HepG2 (cell line): Measurements from ENCODE around the gene DDIT4.

Source experiments
- CBFB ChIP-seq: sonication (generic); formaldehyde crosslinking; IDR thresholded peaks from 2 replicates; pipeline ENCODE4 v1.4.0; 2020; ENCODE audit warnings: missing genetic modification reagents
- CBX1 ChIP-seq: IDR thresholded peaks from one replicate; pipeline ENCODE4 v1.6.1; 2016; ENCODE audit warnings: antibody characterized with exemption, low read depth
- MNT ChIP-seq: fragments of 450-650 bp; IDR thresholded peaks from 2 replicates; pipeline ENCODE4 v1.6.1; 2016
- MYC ChIP-seq: sonication (generic); formaldehyde crosslinking; IDR thresholded peaks from 2 replicates; pipeline ENCODE4 v1.9.0; 2021; ENCODE audit warnings: missing genetic modification reagents, borderline replicate concordance
- NR1H2 ChIP-seq: sonication (generic); formaldehyde crosslinking; IDR thresholded peaks from 2 replicates; pipeline ENCODE4 v1.8.1; 2022; ENCODE audit warnings: low read depth, missing genetic modification reagents, borderline replicate concordance
- RAD21 ChIP-seq: fragments of 450-650 bp; formaldehyde crosslinking; IDR thresholded peaks from 2 replicates; pipeline ENCODE4 v1.5.0; 2020; ENCODE audit warnings: mild to moderate bottlenecking
- ZBTB8A ChIP-seq: sonication (generic); formaldehyde crosslinking; IDR thresholded peaks from 2 replicates; pipeline ENCODE4 v1.4.0; 2020; ENCODE audit warnings: mild to moderate bottlenecking, low read depth, missing genetic modification reagents, borderline replicate concordance
- ZNF615 ChIP-seq: sonication (generic); formaldehyde crosslinking; IDR thresholded peaks from 2 replicates; pipeline ENCODE4 v1.5.0; 2020; ENCODE audit warnings: mild to moderate bottlenecking, missing genetic modification reagents, borderline replicate concordance
- TF ChIP-seq, protein P1 (sequence below): IDR thresholded peaks from 2 replicates; pipeline ENCODE4 v1.6.1; 2016
- TF ChIP-seq, protein P2 (sequence below): sonication (generic); formaldehyde crosslinking; IDR thresholded peaks from 2 replicates; pipeline ENCODE4 v1.5.0; 2020; ENCODE audit warnings: mild to moderate bottlenecking, missing genetic modification reagents, moderate library complexity

GRCh38 chr10:72233621-72234020 is 40.1 kb upstream of the DDIT4 start:
- TF ChIP-seq MNT: no peak
- TF ChIP-seq, protein P1, sequence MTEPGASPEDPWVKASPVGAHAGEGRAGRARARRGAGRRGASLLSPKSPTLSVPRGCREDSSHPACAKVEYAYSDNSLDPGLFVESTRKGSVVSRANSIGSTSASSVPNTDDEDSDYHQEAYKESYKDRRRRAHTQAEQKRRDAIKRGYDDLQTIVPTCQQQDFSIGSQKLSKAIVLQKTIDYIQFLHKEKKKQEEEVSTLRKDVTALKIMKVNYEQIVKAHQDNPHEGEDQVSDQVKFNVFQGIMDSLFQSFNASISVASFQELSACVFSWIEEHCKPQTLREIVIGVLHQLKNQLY (CRISPR knock-in tag): no peak
- TF ChIP-seq ZBTB8A (CRISPR knock-in tag): no peak
- TF ChIP-seq CBX1: no peak
- TF ChIP-seq RAD21 (CRISPR knock-in tag): no peak
- TF ChIP-seq CBFB (CRISPR knock-in tag): no peak
- TF ChIP-seq ZNF615 (CRISPR knock-in tag): no peak
- no peak for TF ChIP-seq MYC (CRISPR knock-in tag)
- no peak for TF ChIP-seq NR1H2
- TF ChIP-seq, protein P2, sequence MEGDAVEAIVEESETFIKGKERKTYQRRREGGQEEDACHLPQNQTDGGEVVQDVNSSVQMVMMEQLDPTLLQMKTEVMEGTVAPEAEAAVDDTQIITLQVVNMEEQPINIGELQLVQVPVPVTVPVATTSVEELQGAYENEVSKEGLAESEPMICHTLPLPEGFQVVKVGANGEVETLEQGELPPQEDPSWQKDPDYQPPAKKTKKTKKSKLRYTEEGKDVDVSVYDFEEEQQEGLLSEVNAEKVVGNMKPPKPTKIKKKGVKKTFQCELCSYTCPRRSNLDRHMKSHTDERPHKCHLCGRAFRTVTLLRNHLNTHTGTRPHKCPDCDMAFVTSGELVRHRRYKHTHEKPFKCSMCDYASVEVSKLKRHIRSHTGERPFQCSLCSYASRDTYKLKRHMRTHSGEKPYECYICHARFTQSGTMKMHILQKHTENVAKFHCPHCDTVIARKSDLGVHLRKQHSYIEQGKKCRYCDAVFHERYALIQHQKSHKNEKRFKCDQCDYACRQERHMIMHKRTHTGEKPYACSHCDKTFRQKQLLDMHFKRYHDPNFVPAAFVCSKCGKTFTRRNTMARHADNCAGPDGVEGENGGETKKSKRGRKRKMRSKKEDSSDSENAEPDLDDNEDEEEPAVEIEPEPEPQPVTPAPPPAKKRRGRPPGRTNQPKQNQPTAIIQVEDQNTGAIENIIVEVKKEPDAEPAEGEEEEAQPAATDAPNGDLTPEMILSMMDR (CRISPR knock-in tag): no peak
